ENCODE results near the gene PLEKHD1.

The PLEKHD1 gene

GRCh38 chr14:69558774-69559173 lies 74.2 kb downstream of the PLEKHD1 start:
- no peak for DNase-seq

- no peak for DNase-seq
Measured at GRCh38 chr14:69559581-69560011, 75.1 kb downstream of the PLEKHD1 start.

GRCh38 chr14:69560826-69561225 lies 76.3 kb downstream of the PLEKHD1 start:
- no peak for DNase-seq

- DNase-seq = no peak
Measured at GRCh38 chr14:69561893-69562292, 77.4 kb downstream of the PLEKHD1 start.

GRCh38 chr14:69567563-69567962 lies 83.0 kb downstream of the PLEKHD1 start:
- no peak for DNase-seq

GRCh38 chr14:69569859-69570258 lies 85.3 kb downstream of the PLEKHD1 start:
- no peak for DNase-seq

DNA sequence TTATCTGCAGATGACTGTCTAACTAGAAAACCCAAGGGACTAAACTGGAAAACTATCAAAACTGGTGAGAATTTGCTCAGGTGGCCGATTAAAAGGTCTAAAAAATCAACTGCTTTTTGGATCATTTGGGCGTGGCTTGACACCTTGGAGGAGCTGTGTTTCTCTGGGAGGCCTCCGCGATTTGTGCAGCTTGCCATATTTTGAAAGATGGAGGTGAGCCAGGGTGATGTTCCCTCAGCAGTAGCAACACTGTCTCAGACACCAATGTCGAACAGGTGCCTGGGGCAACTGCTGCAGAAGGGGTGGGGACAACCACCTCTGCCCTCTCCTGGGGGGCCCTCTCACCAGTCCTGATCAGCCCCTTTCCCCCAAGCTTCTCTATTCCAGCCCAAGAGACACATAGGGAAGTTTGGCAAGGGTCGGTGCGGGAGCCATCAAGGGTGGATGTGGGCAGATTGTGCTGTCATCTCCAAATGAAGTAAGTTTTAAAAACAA lies 86.4 kb downstream of the PLEKHD1 start:
- DNase-seq = no peak

DNA sequence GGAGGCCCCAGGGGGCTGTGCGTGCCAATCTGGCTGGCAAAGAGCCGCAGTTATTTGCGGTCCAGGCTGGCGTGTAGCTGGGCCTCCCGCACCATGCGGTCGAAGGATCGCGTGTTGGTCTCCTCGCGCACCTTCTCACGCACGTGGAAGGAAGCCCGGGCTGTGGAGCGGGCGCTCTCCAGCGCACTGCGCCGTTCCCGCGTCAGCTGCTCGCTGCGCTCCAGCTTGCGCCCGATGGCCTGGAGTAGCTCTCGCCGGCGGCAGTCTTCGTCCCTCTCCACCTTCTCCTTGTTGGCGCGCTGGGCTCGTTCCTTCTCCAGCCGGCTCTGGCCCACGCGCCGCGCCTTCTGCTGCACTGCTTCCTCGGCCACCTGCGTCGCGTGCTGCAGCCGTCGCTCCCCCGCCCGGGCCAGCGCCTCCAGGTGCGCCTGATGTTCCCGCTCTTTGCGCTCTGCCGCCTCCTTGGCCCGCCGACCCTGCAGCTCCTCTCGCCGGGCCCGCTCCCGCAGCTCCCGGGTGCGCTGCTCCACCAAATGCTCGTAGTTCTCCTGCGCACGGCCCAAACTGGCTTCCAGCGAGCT lies 87.0 kb downstream of the PLEKHD1 start:
- no peak for DNase-seq

GRCh38 chr14:69572030-69572840 lies 87.7 kb downstream of the PLEKHD1 start:
- peak; percentile 10 for DNase-seq

DNA sequence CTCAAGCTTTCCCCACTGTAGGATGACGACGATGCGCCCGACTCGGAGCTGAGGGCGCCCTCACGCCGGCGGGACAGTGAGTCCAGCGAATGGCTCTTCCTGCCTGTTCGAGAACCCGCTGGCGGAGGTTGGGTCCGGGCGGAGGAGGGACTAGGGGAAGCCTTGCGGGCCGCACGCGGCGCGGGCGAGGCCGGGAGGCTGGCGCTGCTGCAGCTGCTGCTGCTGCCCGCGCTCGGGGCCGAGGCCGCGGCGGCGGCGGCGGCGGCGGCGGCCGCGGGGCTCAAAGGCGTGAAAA lies 88.3 kb downstream of the PLEKHD1 start:
- no peak for DNase-seq

- DNase-seq = no peak
Measured at GRCh38 chr14:69573205-69573830, 88.8 kb downstream of the PLEKHD1 start.

GRCh38 chr14:69573831-69574262 lies 89.3 kb downstream of the PLEKHD1 start:
- DNase-seq = no peak

GRCh38 chr14:69574263-69574953 lies 89.9 kb downstream of the PLEKHD1 start, which contains the start of gene CCDC177:
CCDC177 (minus strand) TSS chr14:69574871; CDS start chr14:69573622, 1,249 bp downstream.
- peak; percentile 32 for DNase-seq

- no peak for DNase-seq
Measured at GRCh38 chr14:69574954-69575295, 90.4 kb downstream of the PLEKHD1 start.

- DNase-seq = no peak
Measured at GRCh38 chr14:69579476-69579875, 94.9 kb downstream of the PLEKHD1 start.

- DNase-seq = peak; percentile 55
Measured at GRCh38 chr14:69580009-69580577, 95.6 kb downstream of the PLEKHD1 start.
